GM18868 (cell line): ENCODE measurements around the gene PHRF1.
"Not testable (repeated sequence)": the region's sequence is repeated elsewhere in the genome, so short reads cannot be mapped to it uniquely, and the experiment has no call there.

Experiments used
- ATAC-seq: cut with Tn5 transposase; IDR thresholded peaks from one replicate; pipeline ENCODE4 v1.9.1; 2021; ENCODE audit warnings: mild to moderate bottlenecking, moderate library complexity; ENCODE audit not compliant: unreplicated experiment

The PHRF1 gene

GRCh38 chr11:571802-572185 is 4.5 kb upstream of the PHRF1 start:
- ATAC-seq = no peak

- no peak for ATAC-seq
Measured at GRCh38 chr11:573146-573759, 3.0 kb upstream of the PHRF1 start.

GRCh38 chr11:574031-574570 is 2.2 kb upstream of the PHRF1 start:
- not testable (repeated sequence) for ATAC-seq

GRCh38 chr11:574632-575312 is 1.5 kb upstream of the PHRF1 start:
- no peak for ATAC-seq

GRCh38 chr11:575313-575995 is 816 bp upstream of the PHRF1 start:
- peak; percentile 27 for ATAC-seq

GRCh38 chr11:576811-577610 is 741 bp downstream of the PHRF1 start:
- no peak for ATAC-seq

GRCh38 chr11:577611-577894 is 1.3 kb downstream of the PHRF1 start:
- no peak for ATAC-seq

- ATAC-seq = no peak
Measured at GRCh38 chr11:578276-579035, 2.2 kb downstream of the PHRF1 start.

GRCh38 chr11:579830-580601 is 3.7 kb downstream of the PHRF1 start:
- ATAC-seq = no peak

- no peak for ATAC-seq
Measured at GRCh38 chr11:581342-581741, 5.1 kb downstream of the PHRF1 start.

GRCh38 chr11:581752-582151 is 5.5 kb downstream of the PHRF1 start:
- ATAC-seq = no peak

- no peak for ATAC-seq
Measured at GRCh38 chr11:584287-584686, 8.0 kb downstream of the PHRF1 start.

- ATAC-seq = no peak
Measured at GRCh38 chr11:586376-587316, 10.4 kb downstream of the PHRF1 start.

- ATAC-seq = no peak
Measured at GRCh38 chr11:587546-587945, 11.3 kb downstream of the PHRF1 start.

- ATAC-seq = no peak
Measured at GRCh38 chr11:587978-588380, 11.7 kb downstream of the PHRF1 start.

- ATAC-seq = no peak
Measured at GRCh38 chr11:589798-590197, 13.5 kb downstream of the PHRF1 start.

GRCh38 chr11:590997-591396 is 14.7 kb downstream of the PHRF1 start:
- ATAC-seq = no peak

GRCh38 chr11:592501-592900 is 16.2 kb downstream of the PHRF1 start:
- no peak for ATAC-seq

- no peak for ATAC-seq
Measured at GRCh38 chr11:592918-593317, 16.6 kb downstream of the PHRF1 start.
